Ovary (tissue), 9 donors: Measurements from ENCODE around the gene VPS16. TPM values are rescaled to one million over a fixed set of nuclear protein-coding genes. Genes with fewer than 3 reads are reported as not detected.

Experiments
- DNase-seq, 5 donors: peaks; one replicate each; pipeline ENCODE4 v3.0.0-alpha.2; 2019 to 2020
- H3K27ac ChIP-seq, 2 donors: fragments of 200-600 bp; one replicate each; pipeline versions ENCODE4 v1.5.1 to v1.8.0; 2019 to 2022
- H3K27me3 ChIP-seq: fragments of 200-600 bp; one replicate; pipeline ENCODE4 v1.8.0; 2022
- H3K36me3 ChIP-seq: fragments of 200-600 bp; sonication (generic); one replicate; pipeline ENCODE4 v1.5.1; 2019
- H3K4me1 ChIP-seq: one replicate; pipeline ENCODE4 v1.8.1; 2013; ENCODE audit warnings: mild to moderate bottlenecking, moderate library complexity; ENCODE audit not compliant: insufficient read depth
- H3K4me3 ChIP-seq: fragments of 200-600 bp; sonication (generic); one replicate; pipeline ENCODE4 v1.5.1; 2017
- H3K9me3 ChIP-seq, 2 donors: fragments of 200-600 bp in 1 of 2; sonication (generic) in 1 of 2; one replicate each; pipeline versions ENCODE4 v1.5.1 to v1.8.1; 2013 to 2019; ENCODE audit warnings: mild to moderate bottlenecking in 1 of 2, moderate library complexity in 1 of 2
- CTCF ChIP-seq, 3 donors: fragments of 450-650 bp in 2 of 3; fragments of 200-600 bp in 1 of 3; IDR thresholded peaks; one replicate each; pipeline versions ENCODE4 v1.5.1 to v1.8.0; 2016 to 2022; ENCODE audit warnings: antibody characterized with exemption in 3 of 3, mild to moderate bottlenecking in 1 of 3
- EP300 ChIP-seq: sonication (generic); formaldehyde crosslinking; IDR thresholded peaks from one replicate; pipeline ENCODE4 v1.6.1; 2017; ENCODE audit warnings: antibody characterized with exemption
- POLR2A ChIP-seq: fragments of 450-650 bp; IDR thresholded peaks from one replicate; pipeline ENCODE4 v1.6.1; 2017; ENCODE audit warnings: antibody characterized with exemption, mild to moderate bottlenecking, moderate library complexity
- WGBS, 3 donors: extraction: QIAGEN DNeasy Blood & Tissue Kit in 1 of 3; methylation state at CpG; one replicate each; pipeline versions ENCODE4 v1.1.5 to v1.1.7; 2013 to 2017; 5-methylcytosine and 5-hydroxymethylcytosine counted together
- intact Hi-C, 4 donors: fragments of 100-400 bp; cut with DNase I; formaldehyde crosslinking; loops; one replicate each; pipeline versions ENCODE4 v1.11.0 to v1.15.1; 2022 to 2023
- polyA plus RNA-seq, 2 donors: library from polyadenylated mRNA; stranded (reverse); fragments of 200-250 nt in 1 of 2; fragments of 350-450 nt in 1 of 2; fragmentation: Illumina TruSeq in 1 of 2; extraction: RNeasy Lipid Tissue Mini Kit (QIAGEN cat#74804) in 1 of 2; gene quantifications; one replicate each; pipeline ENCODE4 v1.2.3, GENCODE V29; 2013 to 2014
- total RNA-seq, 7 donors: library from RNA; depleted of rRNA in 2 of 7; stranded (reverse); fragments of >200 nt in 2 of 7; fragmentation: NEBNext Ultra II Directional in 3 of 7; extraction: Animal tissue kit (Norgen Biotek cat#: 25700) in 3 of 7; gene quantifications; one replicate each; pipeline versions ENCODE4 v1.1.0 to v1.2.4, GENCODE V29; 2016 to 2023
- donor health status: DM: no; HTN: no; CAD: no; lungs with moderate emphysema.
- donor health status: DM: no; HTN: no; CAD: no.
- donor health status: Bipolar disorder and iron deficiency.
- donor health status: DM: yes; HTN: yes; CAD: no.
- donor health status: DM: no; HTN: no; CAD: no.
- donor health status: DM: yes; HTN: yes; CAD: no.

The VPS16 gene
- total and polyA plus RNA-seq, 9 donors, result 15.6 to 44.1 (median 31.0) TPM

- intact Hi-C loops, result no loop called here
- TF ChIP-seq CTCF (IDR thresholded peaks at IDR 0.05), result no peak
- no peak for TF ChIP-seq EP300
- TF ChIP-seq POLR2A, result no peak
- 89 to 98% (median 93%) methylated on average over 1 of the region's 1 CpG for WGBS, 3 donors
- H3K4me3 ChIP-seq, result no peak overlapping the region
- DNase-seq, result no peak
- H3K4me1 ChIP-seq, result peaks cover 3% of the 10 kb centered on the region
- no peaks in the 10 kb centered on the region for H3K9me3 ChIP-seq
- no peak overlapping the region for H3K27ac ChIP-seq
- H3K36me3 ChIP-seq, result no peaks in the 10 kb centered on the region
- no peaks in the 10 kb centered on the region for H3K27me3 ChIP-seq
Measured at GRCh38 chr20:2889209-2889608, 48.7 kb downstream of the VPS16 start.

GRCh38 chr20:2889797-2890196 is 49.3 kb downstream of the VPS16 start:
- no peak for DNase-seq
- Histone ChIP-seq H3K36me3 (no peaks in the 10 kb centered on the region), H3K4me1 (peaks cover 3% of the 10 kb centered on the region), H3K27ac (no peak overlapping the region), H3K9me3 (no peaks in the 10 kb centered on the region), H3K27me3 (no peaks in the 10 kb centered on the region), H3K4me3 (no peak overlapping the region)
- intact Hi-C loops, result no loop called here
- 90 to 92% (median 91%) methylated on average over 3 of the region's 3 CpGs for WGBS, 3 donors
- TF ChIP-seq EP300 (no peak), CTCF (IDR thresholded peaks at IDR 0.05) (no peak), POLR2A (no peak)

GRCh38 chr20:2890742-2891141 is 50.2 kb downstream of the VPS16 start:
- Histone ChIP-seq H3K4me1 (peaks cover 3% of the 10 kb centered on the region), H3K36me3 (no peaks in the 10 kb centered on the region), H3K27ac (no peak overlapping the region), H3K27me3 (no peaks in the 10 kb centered on the region), H3K9me3 (no peaks in the 10 kb centered on the region), H3K4me3 (no peak overlapping the region)
- TF ChIP-seq EP300 (no peak), CTCF (IDR thresholded peaks at IDR 0.05) (no peak), POLR2A (no peak)
- DNase-seq, result no peak
- intact Hi-C loops, result no loop called here
- 54 to 67% (median 64%) methylated on average over 2 of the region's 2 CpGs for WGBS, 3 donors

- no peaks in the 10 kb centered on the region for H3K9me3 ChIP-seq
- TF ChIP-seq CTCF (IDR thresholded peaks at IDR 0.05), result no peak
- no peak for TF ChIP-seq POLR2A
- no peak for TF ChIP-seq EP300
- no peak overlapping the region for H3K27ac ChIP-seq
- DNase-seq, result no peak
- intact Hi-C loops, result no loop called here
- H3K4me3 ChIP-seq, result no peak overlapping the region
- H3K36me3 ChIP-seq, result no peaks in the 10 kb centered on the region
- H3K4me1 ChIP-seq, result peaks cover 3% of the 10 kb centered on the region
- WGBS, 3 donors, result 65 to 77% (median 76%) methylated on average over 2 of the region's 2 CpGs
- no peaks in the 10 kb centered on the region for H3K27me3 ChIP-seq
Measured at GRCh38 chr20:2891343-2891742, 50.8 kb downstream of the VPS16 start.

- no peak overlapping the region for H3K27ac ChIP-seq
Measured at GRCh38 chr20:2892376-2892775, 51.8 kb downstream of the VPS16 start.

More at GRCh38 chr20:2892376-2892775, 51.8 kb downstream of the VPS16 start:
- H3K4me1 ChIP-seq, result peaks cover 3% of the 10 kb centered on the region
- H3K9me3 ChIP-seq, result no peaks in the 10 kb centered on the region
- no peak for DNase-seq
- H3K36me3 ChIP-seq, result no peaks in the 10 kb centered on the region
- H3K4me3 ChIP-seq, result no peak overlapping the region
- H3K27me3 ChIP-seq, result no peaks in the 10 kb centered on the region
- no peak for TF ChIP-seq POLR2A
- TF ChIP-seq EP300, result no peak
- TF ChIP-seq CTCF (IDR thresholded peaks at IDR 0.05), result no peak
- WGBS, 3 donors, result 96 to 98% (median 96%) methylated on average over 3 of the region's 3 CpGs
- intact Hi-C loops, result no loop called here
